GM12865 (cell line): ENCODE data around the gene HSPH1.

ENCODE experiments used
- DNase-seq: peaks from one replicate; pipeline ENCODE4 v3.0.0; 2010; ENCODE audit warnings: low read depth
- H3K4me3 ChIP-seq: 2 replicates; pipeline ENCODE4 v1.5.1; 2011; ENCODE audit warnings: mild to moderate bottlenecking, low read depth, low read length, control low read depth
- TF ChIP-seq, protein P1 (sequence below): IDR thresholded peaks from 2 replicates; pipeline ENCODE4 v1.5.1; 2011; ENCODE audit warnings: low read length, control low read depth, low read depth, inconsistent platforms; ENCODE audit not compliant: insufficient read depth; ENCODE audit errors: missing control alignments

The HSPH1 gene

DNA sequence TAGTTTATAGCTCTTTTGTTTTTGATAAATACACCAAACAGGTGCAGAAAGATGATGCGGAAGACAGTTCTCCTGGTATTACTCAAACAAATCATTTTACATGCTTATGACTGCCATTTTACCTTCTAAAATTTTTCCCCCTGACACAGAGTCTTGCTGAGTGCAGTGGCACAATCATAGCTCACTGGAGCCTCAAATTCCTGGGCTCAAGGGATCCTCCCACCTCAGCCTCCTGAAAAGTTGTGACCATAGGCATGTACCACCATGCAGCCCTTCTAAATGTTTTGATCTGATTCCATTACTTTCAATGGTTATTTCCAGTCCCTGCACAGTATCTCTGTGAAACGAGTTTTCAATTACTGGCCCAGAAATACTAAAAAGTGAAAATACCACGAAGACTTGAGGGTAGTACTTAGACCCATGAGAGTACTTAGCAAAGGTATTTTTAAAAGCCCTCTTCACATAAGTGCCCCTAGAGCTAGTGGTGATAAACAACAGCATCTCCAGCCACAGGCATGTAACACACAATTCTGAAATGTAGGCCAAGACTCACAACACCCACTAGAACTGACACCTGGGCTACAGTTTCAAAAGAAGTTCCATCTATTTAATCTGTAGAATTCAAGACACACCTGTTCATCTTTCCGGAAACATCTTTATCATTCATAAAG lies 11.3 kb downstream of the HSPH1 start:
- TF ChIP-seq, protein P1, sequence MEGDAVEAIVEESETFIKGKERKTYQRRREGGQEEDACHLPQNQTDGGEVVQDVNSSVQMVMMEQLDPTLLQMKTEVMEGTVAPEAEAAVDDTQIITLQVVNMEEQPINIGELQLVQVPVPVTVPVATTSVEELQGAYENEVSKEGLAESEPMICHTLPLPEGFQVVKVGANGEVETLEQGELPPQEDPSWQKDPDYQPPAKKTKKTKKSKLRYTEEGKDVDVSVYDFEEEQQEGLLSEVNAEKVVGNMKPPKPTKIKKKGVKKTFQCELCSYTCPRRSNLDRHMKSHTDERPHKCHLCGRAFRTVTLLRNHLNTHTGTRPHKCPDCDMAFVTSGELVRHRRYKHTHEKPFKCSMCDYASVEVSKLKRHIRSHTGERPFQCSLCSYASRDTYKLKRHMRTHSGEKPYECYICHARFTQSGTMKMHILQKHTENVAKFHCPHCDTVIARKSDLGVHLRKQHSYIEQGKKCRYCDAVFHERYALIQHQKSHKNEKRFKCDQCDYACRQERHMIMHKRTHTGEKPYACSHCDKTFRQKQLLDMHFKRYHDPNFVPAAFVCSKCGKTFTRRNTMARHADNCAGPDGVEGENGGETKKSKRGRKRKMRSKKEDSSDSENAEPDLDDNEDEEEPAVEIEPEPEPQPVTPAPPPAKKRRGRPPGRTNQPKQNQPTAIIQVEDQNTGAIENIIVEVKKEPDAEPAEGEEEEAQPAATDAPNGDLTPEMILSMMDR: no peak
- H3K4me3 ChIP-seq: no peak overlapping the region
- DNase-seq: no peak

DNA sequence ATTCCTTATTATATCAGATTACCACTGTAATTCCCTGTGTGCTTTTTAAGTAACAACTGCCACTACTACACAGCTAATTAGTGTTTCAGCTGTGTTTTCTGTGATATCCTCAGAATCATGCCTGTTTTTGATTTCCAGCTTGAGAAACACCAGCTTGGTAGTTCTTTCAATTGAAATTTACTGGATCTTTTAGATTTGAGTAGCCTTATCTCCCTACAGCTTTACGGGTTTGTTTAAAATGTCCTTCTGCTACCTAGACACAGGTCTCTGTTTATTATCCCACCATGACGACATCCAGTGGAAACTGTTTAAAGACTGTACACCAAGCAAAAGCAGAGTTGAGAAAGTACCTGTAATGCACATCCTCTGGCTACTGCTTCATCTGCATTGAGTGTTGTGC lies 12.1 kb downstream of the HSPH1 start:
- TF ChIP-seq, protein P1: no peak
- DNase-seq: no peak
- H3K4me3 ChIP-seq: no peak overlapping the region

- TF ChIP-seq, protein P1: no peak
- no peak for DNase-seq
- H3K4me3 ChIP-seq: no peak overlapping the region
Observed at GRCh38 chr13:31145417-31145816, 16.3 kb downstream of the HSPH1 start.

DNA sequence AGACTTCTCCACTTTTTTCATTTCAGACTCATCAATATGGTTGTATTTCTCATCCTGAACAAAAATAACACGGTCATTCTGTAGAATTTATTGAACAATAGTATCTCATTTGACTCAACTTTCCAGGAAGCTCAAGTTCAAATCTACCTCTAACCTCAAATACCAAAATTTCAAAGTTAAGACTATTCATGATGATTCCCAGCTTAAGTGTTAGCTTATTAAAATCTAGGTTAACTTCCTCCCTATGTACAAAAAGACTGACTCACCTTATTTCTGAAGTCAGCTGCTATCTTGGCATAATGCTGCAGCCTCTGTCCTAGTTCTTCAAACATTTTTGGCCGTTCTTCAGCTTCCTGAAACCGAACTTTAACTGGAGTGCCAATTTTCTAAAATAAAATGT lies 23.2 kb downstream of the HSPH1 start:
- DNase-seq: no peak
- TF ChIP-seq, protein P1: no peak
- no peak overlapping the region for H3K4me3 ChIP-seq

GRCh38 chr13:31136724-31137123 lies 25.0 kb downstream of the HSPH1 start:
- no peak for DNase-seq
- no peak overlapping the region for H3K4me3 ChIP-seq
- TF ChIP-seq, protein P1: no peak

DNA sequence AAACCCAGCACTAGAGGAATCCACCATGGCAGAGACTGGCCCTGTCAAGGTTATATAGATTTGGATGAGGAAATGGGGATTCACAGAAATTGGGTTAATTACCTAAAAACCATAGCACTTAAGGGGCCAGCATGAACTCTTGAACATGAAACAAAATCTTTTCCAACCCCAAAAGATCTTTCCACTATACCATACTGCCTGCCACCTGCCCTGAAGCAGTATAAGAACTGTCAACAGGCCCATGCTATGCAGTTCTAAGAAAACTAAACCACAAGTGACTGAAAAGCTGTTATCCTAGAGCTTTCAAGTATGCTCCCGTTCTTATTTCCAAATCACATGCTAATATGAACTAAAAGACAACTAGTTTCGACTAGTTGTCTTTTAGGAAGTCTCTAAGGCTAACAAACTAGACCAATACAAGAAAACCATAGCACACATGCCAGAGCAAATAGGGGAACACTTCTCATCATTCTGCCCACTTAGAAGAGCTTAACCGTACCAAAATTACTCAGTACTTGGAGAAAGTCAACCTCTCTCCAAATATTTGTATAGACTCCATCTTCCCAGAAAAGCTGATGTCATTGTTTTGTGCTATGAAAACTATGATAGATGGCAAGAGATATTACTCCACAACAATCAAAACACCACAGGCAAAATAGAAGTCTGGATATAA lies 27.5 kb downstream of the HSPH1 start:
- no peak for DNase-seq
- H3K4me3 ChIP-seq: no peak overlapping the region
- TF ChIP-seq, protein P1: no peak

DNA sequence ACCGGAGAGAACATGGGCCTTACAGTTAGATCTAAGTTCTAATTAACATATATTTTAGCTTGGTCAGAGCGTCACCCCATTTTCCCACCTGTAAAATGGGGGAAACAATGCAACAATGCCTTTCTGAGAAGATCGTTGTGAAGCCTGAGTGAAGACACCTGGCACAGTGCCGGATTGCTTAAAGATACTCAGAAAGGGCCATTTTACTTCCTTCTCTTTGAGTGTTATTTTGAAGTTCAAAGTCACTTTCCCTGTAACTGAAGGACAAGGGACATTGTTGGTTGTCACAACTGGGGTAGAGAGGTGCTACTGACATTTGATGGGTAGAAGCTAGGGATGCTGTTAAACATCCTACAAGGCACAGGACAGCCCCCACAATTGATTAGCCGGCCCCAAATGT lies 28.1 kb downstream of the HSPH1 start:
- no peak for DNase-seq
- TF ChIP-seq, protein P1: no peak
- H3K4me3 ChIP-seq: no peak overlapping the region
